ENCODE measurements around the gene TGFBR3L.

Gene TGFBR3L

DNA sequence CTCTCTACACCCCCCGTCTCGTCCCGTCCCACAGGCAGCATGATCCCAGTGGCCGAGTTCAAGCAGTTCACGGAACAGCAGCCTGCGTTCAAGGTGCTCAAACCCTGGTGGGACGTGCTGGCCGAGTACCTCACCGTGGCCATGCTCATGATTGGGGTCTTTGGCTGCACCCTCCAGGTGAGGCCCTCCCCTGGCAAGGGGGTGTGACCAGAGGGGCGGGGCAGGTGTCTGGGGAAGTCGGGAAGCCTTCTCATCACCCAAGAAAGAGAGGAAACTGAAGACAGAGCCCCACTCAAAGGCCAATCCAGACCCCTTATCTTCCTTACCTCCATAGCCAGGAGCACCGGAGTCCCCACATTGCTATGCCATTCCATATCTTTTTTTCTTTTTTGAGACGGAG, 19.1 kb upstream of the TGFBR3L start:
- TF ChIP-seq CTCF (conservative IDR thresholded peaks at IDR 0.05) = no peak
- no peak for TF ChIP-seq ZFX (IDR thresholded peaks at IDR 0.05)
- H3K27ac ChIP-seq = peak overlapping the region; percentile 78

GRCh38 chr19:7897292-7897691, 17.3 kb upstream of the TGFBR3L start:
- no peak overlapping the region for H3K27ac ChIP-seq
- TF ChIP-seq CTCF (conservative IDR thresholded peaks at IDR 0.05) (no peak), ZFX (IDR thresholded peaks at IDR 0.05) (no peak)

DNA sequence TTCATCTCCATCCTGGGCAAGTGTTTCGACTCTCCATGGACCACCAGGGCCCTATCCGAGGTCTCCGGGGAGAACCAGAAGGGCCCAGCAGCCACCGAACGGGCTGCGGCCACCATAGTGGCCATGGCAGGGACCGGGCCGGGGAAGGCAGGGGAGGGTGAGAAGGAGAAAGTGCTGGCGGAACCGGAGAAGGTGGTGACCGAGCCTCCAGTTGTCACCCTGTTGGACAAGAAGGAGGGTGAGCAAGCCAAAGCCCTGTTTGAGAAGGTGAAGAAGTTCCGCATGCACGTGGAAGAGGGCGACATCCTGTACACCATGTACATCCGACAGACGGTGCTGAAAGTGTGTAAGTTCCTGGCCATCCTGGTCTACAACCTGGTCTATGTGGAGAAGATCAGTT, 15.7 kb upstream of the TGFBR3L start:
- no peak overlapping the region for H3K27ac ChIP-seq
- no peak for TF ChIP-seq ZFX (IDR thresholded peaks at IDR 0.05)
- no peak for TF ChIP-seq CTCF (conservative IDR thresholded peaks at IDR 0.05)

- no peak overlapping the region for H3K27ac ChIP-seq
- no peak for TF ChIP-seq CTCF (conservative IDR thresholded peaks at IDR 0.05)
- TF ChIP-seq ZFX (IDR thresholded peaks at IDR 0.05) = no peak
Measured at GRCh38 chr19:7899751-7900378, 14.8 kb upstream of the TGFBR3L start.

GRCh38 chr19:7900401-7900870, 14.2 kb upstream of the TGFBR3L start:
- no peak overlapping the region for H3K27ac ChIP-seq
- TF ChIP-seq ZFX (IDR thresholded peaks at IDR 0.05) (no peak), CTCF (conservative IDR thresholded peaks at IDR 0.05) (no peak)

DNA sequence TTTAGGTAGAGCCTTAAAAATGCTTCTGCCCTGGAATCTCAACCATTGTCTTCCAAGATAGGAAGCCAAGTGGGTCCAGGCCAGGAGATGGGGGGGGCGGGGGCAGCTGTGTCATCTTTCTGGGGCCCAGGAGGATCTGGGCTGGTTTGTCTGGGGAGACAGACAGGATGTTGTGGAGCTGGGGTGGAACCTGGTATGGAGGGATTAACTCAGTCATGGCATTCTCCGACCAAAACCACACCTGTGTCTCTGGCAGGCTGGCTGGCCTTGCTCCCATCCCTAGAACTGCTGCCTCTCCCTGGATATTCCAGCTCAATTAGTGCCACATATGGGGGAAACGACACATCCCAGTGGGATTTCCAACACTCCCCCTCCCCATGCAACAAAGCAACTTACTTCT, 13.7 kb upstream of the TGFBR3L start:
- no peak for TF ChIP-seq CTCF (conservative IDR thresholded peaks at IDR 0.05)
- no peak overlapping the region for H3K27ac ChIP-seq

DNA sequence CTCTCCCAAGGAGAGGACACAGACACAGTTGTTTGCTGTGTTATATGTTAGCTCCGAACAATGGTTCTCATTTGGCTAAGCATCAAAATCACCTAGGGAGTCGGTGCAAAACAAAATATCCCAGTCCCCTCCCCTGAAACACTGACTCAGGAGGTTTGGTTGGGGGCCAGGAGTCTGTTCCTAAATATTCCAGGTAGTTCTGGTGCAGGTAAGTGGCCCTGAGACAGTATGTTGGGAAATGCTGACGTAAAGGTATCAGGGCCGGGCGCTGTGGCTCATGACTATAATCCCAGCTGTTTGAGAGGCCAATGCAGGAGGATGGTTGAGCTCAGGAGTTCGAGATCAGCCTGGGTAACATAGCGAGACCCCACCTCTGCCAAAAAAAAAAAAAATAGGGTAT, 13.3 kb upstream of the TGFBR3L start:
- no peak overlapping the region for H3K27ac ChIP-seq
- TF ChIP-seq CTCF (conservative IDR thresholded peaks at IDR 0.05) (no peak), ZFX (IDR thresholded peaks at IDR 0.05) (no peak)

All from C4-2B (cell line).